ENCODE measurements around the gene POLRMT. TPM values are rescaled to one million over a fixed set of nuclear protein-coding genes. Genes with fewer than 3 reads are reported as not detected.

Gene POLRMT
- 14.7 and 17.2 TPM in 2 replicates for total RNA-seq

GRCh38 chr19:633068-633785, at the start of gene POLRMT:
POLRMT (minus strand) TSS chr19:633537; CDS start chr19:633512, 25 bp downstream.

GRCh38 chr19:676339-677105, 43.2 kb upstream of the POLRMT start, which contains the start of gene FSTL3:
FSTL3 (plus strand) TSS chr19:676392; CDS start chr19:676424, 32 bp downstream.

GRCh38 chr19:662962-663681, 29.8 kb upstream of the POLRMT start, which contains the start of gene RNF126:
RNF126 (minus strand) TSS chr19:663214; CDS start chr19:663121, 93 bp downstream.

GRCh38 chr19:639253-640160, 6.2 kb upstream of the POLRMT start, which contains the start of gene FGF22:
FGF22 (plus strand) TSS chr19:639879; CDS start chr19:639926, 47 bp downstream.

GRCh38 chr19:589693-590395, 43.5 kb downstream of the POLRMT start, which contains the start of gene HCN2:
HCN2 (plus strand) TSS chr19:589881; CDS start chr19:589946, 65 bp downstream.

GRCh38 chr19:572140-572742, 61.1 kb downstream of the POLRMT start, which contains the start of gene BSG:
BSG (plus strand) TSS chr19:572596; CDS start chr19:572635, 39 bp downstream.

Other genes with a start within 250 kb of the POLRMT start
- gene C2CD4C, start 224.4 kb downstream of the POLRMT start, total RNA-seq = under 0.01 and 0.09 TPM in 2 replicates
- 1.7 and 2.5 TPM in 2 replicates for gene SHC2, start 172.5 kb downstream of the POLRMT start, total RNA-seq
- gene MADCAM1, start 137.1 kb downstream of the POLRMT start, total RNA-seq = under 0.01 TPM in 1 of 2 replicates, not detected in the other
- gene TPGS1, start 126.0 kb downstream of the POLRMT start, total RNA-seq = 33.4 and 50.4 TPM in 2 replicates
- gene CDC34, start 101.8 kb downstream of the POLRMT start, total RNA-seq = 61.3 and 76.7 TPM in 2 replicates
- gene GZMM, start 89.5 kb downstream of the POLRMT start, total RNA-seq = not detected in 2 replicates
- gene BSG, start 60.9 kb downstream of the POLRMT start, total RNA-seq = 256 and 287 TPM in 2 replicates
- gene HCN2, start 43.7 kb downstream of the POLRMT start, total RNA-seq = 1.5 and 1.6 TPM in 2 replicates
- gene FGF22, start 6.3 kb upstream of the POLRMT start, total RNA-seq = 0.16 TPM in 1 of 2 replicates, not detected in the other
- 10.1 and 11.6 TPM in 2 replicates for gene RNF126, start 29.7 kb upstream of the POLRMT start, total RNA-seq
- gene FSTL3, start 42.9 kb upstream of the POLRMT start, total RNA-seq = 24.1 and 37.4 TPM in 2 replicates
- not detected in 2 replicates for gene PRSS57, start 61.9 kb upstream of the POLRMT start, total RNA-seq
- gene PALM, start 75.4 kb upstream of the POLRMT start, total RNA-seq = 12.5 and 68.7 TPM in 2 replicates
- gene MISP, start 117.6 kb upstream of the POLRMT start, total RNA-seq = 0.32 and 0.43 TPM in 2 replicates
- gene PTBP1, start 163.9 kb upstream of the POLRMT start, total RNA-seq = 58.3 and 65.3 TPM in 2 replicates
- 0.47 and 0.77 TPM in 2 replicates for gene PLPPR3, start 188.4 kb upstream of the POLRMT start, total RNA-seq
- 0.16 TPM in 1 of 2 replicates, not detected in the other for gene AZU1, start 194.3 kb upstream of the POLRMT start, total RNA-seq
- not detected in 2 replicates for gene PRTN3, start 207.5 kb upstream of the POLRMT start, total RNA-seq
- 0.16 and 0.69 TPM in 2 replicates for gene ELANE, start 218.8 kb upstream of the POLRMT start, total RNA-seq
- 56.0 and 362 TPM in 2 replicates for gene CFD, start 226.1 kb upstream of the POLRMT start, total RNA-seq